Heart right ventricle (tissue), 16 donors: ENCODE results near the gene SNRNP70. TPM values are rescaled to one million over a fixed set of nuclear protein-coding genes. Genes with fewer than 3 reads are reported as not detected.
A peak's percentile ranks its signal among the peaks of the same experiment; 100 is the strongest.
"Not testable (repeated sequence)": the region's sequence is repeated elsewhere in the genome, so short reads cannot be mapped to it uniquely, and the experiment has no call there.

Experiments used
- ATAC-seq, 8 donors: fragments of 200-7000 bp; cut with Tn5 transposase; one replicate each; pipeline ENCODE4 v1.9.1; 2020; ENCODE audit warnings: mild to moderate bottlenecking in 8 of 8, moderate library complexity in 8 of 8, moderate number of reproducible peaks in 1 of 8
- DNase-seq, 2 donors: peaks; one replicate each; pipeline ENCODE4 v3.0.0-alpha.2; 2020
- H3K27ac ChIP-seq, 10 donors: fragments of 200-600 bp; sonication (generic) in 2 of 10; one replicate each; pipeline versions ENCODE4 v1.5.0 to v1.8.0; 2020 to 2022; ENCODE audit warnings: mild to moderate bottlenecking in 3 of 10
- H3K27me3 ChIP-seq, 7 donors: fragments of 200-600 bp; one replicate each; pipeline ENCODE4 v1.8.0; 2021 to 2022; ENCODE audit warnings: mild to moderate bottlenecking in 2 of 7
- H3K36me3 ChIP-seq, 9 donors: fragments of 200-600 bp; sonication (generic) in 1 of 9; one replicate each; pipeline versions ENCODE4 v1.5.0 to v1.8.0; 2020 to 2022; ENCODE audit warnings: mild to moderate bottlenecking in 2 of 9
- H3K4me1 ChIP-seq, 9 donors: fragments of 200-600 bp; sonication (generic) in 1 of 9; one replicate each; pipeline versions ENCODE4 v1.5.0 to v1.8.0; 2020 to 2022; ENCODE audit warnings: mild to moderate bottlenecking in 4 of 9
- H3K4me3 ChIP-seq, 10 donors: fragments of 200-600 bp; sonication (generic) in 2 of 10; one replicate each; pipeline versions ENCODE4 v1.5.0 to v1.8.0; 2020 to 2022; ENCODE audit warnings: mild to moderate bottlenecking in 7 of 10, moderate library complexity in 2 of 10
- H3K9me3 ChIP-seq, 11 donors: fragments of 200-600 bp in 10 of 11; sonication (generic) in 2 of 11; one replicate each; pipeline versions ENCODE4 v1.5.0 to v1.8.0; 2013 to 2022; ENCODE audit warnings: mild to moderate bottlenecking in 2 of 11, control low read depth in 1 of 11, moderate library complexity in 1 of 11
- CTCF ChIP-seq, 9 donors: fragments of 200-600 bp; sonication (generic) in 2 of 9; IDR thresholded peaks; one replicate each; pipeline versions ENCODE4 v1.5.0 to v1.8.0; 2021 to 2022; ENCODE audit warnings: antibody characterized with exemption in 9 of 9, mild to moderate bottlenecking in 5 of 9, moderate library complexity in 1 of 9
- WGBS, 2 donors: extraction: QIAGEN DNeasy Blood & Tissue Kit; methylation state at CpG; one replicate each; pipeline ENCODE4 v1.1.7; 2013; ENCODE audit warnings: inconsistent platforms in 1 of 2; 5-methylcytosine and 5-hydroxymethylcytosine counted together
- intact Hi-C, 10 donors: fragments of 100-400 bp; cut with DNase I; formaldehyde crosslinking; loops; one replicate each; pipeline versions ENCODE4 v1.11.1 to v1.14.2; 2022
- polyA plus RNA-seq, 2 donors: library from polyadenylated mRNA; stranded (reverse); fragments of 200-250 nt; gene quantifications; one replicate each; pipeline ENCODE4 v1.2.3, GENCODE V29; 2013
- total RNA-seq, 10 donors: library from RNA; stranded (reverse); fragmentation: NEBNext Ultra II Directional in 3 of 10; extraction: Animal tissue kit (Norgen Biotek cat#: 25700) in 3 of 10; gene quantifications; one replicate each; pipeline versions ENCODE4 v1.2.1 to v1.2.4, GENCODE V29; 2021 to 2023
- donor health status: Arrhythmogenic right ventricular cardiomyopathy.
- donor health status: ischemic (EF 13 %, LVEDD 7.1; RV severe dilation, severe dysfunction).
- donor health status: healthy with polysubstance abuse.
- donor health status: DM: no; HTN: yes; CAD: no.
- donor health status: DM: no; HTN: no; CAD: no.
- donor health status: ischemic (EF 25% LVEDD 6.9; RV normal size, moderate dysfunction).
- donor health status: ischemic (EF 25% LVEDD 5.7; RV mildly dilated, moderate dysfunction).
- donor health status: healthy.
- donor health status: DM: yes; HTN: yes; CAD: no.
- donor health status: Ischemic cardiomyopathy.
- donor health status: ischemic (EF 35%, LVEDD 5.7; RV mildly dilated, moderate dysfunction).
- donor health status: nonischemic (EF 11% LVEDD 7.7; RV severe dilation, severe dysfunction).
- donor health status: DM: yes; HTN: yes; CAD: no.
- donor health status: PGD.
- donor health status: ischemic (EF 29% LVEDD 5.4; RV normal size, mild dysfunction).
- donor health status: nonischemic (EF 23%, LVEDD 6.1; RV moderate dilation, normal function).

The SNRNP70 gene
- total and polyA plus RNA-seq, 12 donors: 75.2 to 330 (median 94.8) TPM

GRCh38 chr19:49141352-49141751 is 56.1 kb downstream of the SNRNP70 start:
- ATAC-seq: no peak
- 80 to 81% methylated on average over 6 of the region's 6 CpGs for WGBS, 2 donors
- DNase-seq: no peak

GRCh38 chr19:49142866-49143335 is 57.6 kb downstream of the SNRNP70 start:
- Histone ChIP-seq H3K27me3 (peaks cover 0 to 12% (median 0%) of the 10 kb centered on the region in 7 donors), H3K4me1 (peaks cover 7 to 36% (median 17%) of the 10 kb centered on the region in 9 donors), H3K4me3 (peak overlapping the region in 9 of 10 donors; percentile 43 to 61 (median 55)), H3K27ac (peak overlapping the region in 2 of 10 donors; percentile 29 to 35), H3K9me3 (no peaks in the 10 kb centered on the region), H3K36me3 (no peaks in the 10 kb centered on the region)
- ATAC-seq (peak; percentile 90 to 99 (median 96)), DNase-seq (peak; percentile 90 to 95)
- WGBS, 2 donors: 2% methylated on average over 21 of the region's 21 CpGs
- intact Hi-C loops: loop anchor here in 2 of 10 donors (2.0 to 5.0 kb wide), 2 partner anchors 44 to 46 kb away; no protein-coding TSS in a partner anchor
- no peak for TF ChIP-seq CTCF (IDR thresholded peaks at IDR 0.05)

More at GRCh38 chr19:49141352-49141751, 56.1 kb downstream of the SNRNP70 start:
- Histone ChIP-seq H3K4me1 (peaks cover 7 to 35% (median 14%) of the 10 kb centered on the region in 9 donors), H3K4me3 (no peak overlapping the region), H3K36me3 (no peaks in the 10 kb centered on the region), H3K27ac (no peak overlapping the region), H3K27me3 (peaks cover 0 to 12% (median 0%) of the 10 kb centered on the region in 7 donors), H3K9me3 (no peaks in the 10 kb centered on the region)
- no peak for TF ChIP-seq CTCF (IDR thresholded peaks at IDR 0.05)
- intact Hi-C loops: loop anchor here in 1 of 10 donors (5.0 kb wide), 1 partner anchor 44 kb away; no protein-coding TSS in a partner anchor

- H3K4me3 ChIP-seq: peak overlapping the region in 7 of 10 donors; percentile 0 to 39 (median 34)
- H3K36me3 ChIP-seq: no peaks in the 10 kb centered on the region
- ATAC-seq (peak in 5 of 8 donors; percentile 6 to 26 (median 14)), DNase-seq (peak; percentile 77 to 84)
- peaks cover 7 to 54% (median 31%) of the 10 kb centered on the region in 9 donors for H3K4me1 ChIP-seq
- intact Hi-C loops: loop anchor here in 8 of 10 donors (1.0 to 5.0 kb wide), 6 partner anchors 33 to 52 kb away; partner anchors contain the start of gene LIN7B (in 2 of the 8)
- peak; percentile 83 to 97 (median 94) for TF ChIP-seq CTCF (IDR thresholded peaks at IDR 0.05)
- H3K27ac ChIP-seq: peak overlapping the region in 3 of 10 donors; percentile 10 to 21 (median 16)
- 9% methylated on average over 28 to 30 of the region's 30 CpGs for WGBS, 2 donors
- H3K9me3 ChIP-seq: no peaks in the 10 kb centered on the region
- peaks cover 0 to 39% (median 0%) of the 10 kb centered on the region in 7 donors for H3K27me3 ChIP-seq
These were observed 60.5 kb downstream of the SNRNP70 start for GRCh38 chr19:49145573-49146407.

- ATAC-seq: not testable (repeated sequence)
These were observed 61.1 kb downstream of the SNRNP70 start for GRCh38 chr19:49146408-49146770.

More at GRCh38 chr19:49146408-49146770, 61.1 kb downstream of the SNRNP70 start:
- not testable (repeated sequence) for DNase-seq, H3K9me3 ChIP-seq, H3K36me3 ChIP-seq
- Histone ChIP-seq H3K4me3 (peak overlapping the region in 4 of 10 donors; percentile 29 to 35 (median 33)), H3K4me1 (peaks cover 11 to 60% (median 37%) of the 10 kb centered on the region in 9 donors), H3K27me3 (peaks cover 0 to 44% (median 0%) of the 10 kb centered on the region in 7 donors), H3K27ac (peak overlapping the region in 2 of 10 donors; percentile 10 to 16)
- 40 to 47% methylated on average over 7 of the region's 7 CpGs for WGBS, 2 donors
- intact Hi-C loops: loop anchor here in 7 of 10 donors (5.0 kb wide), 4 partner anchors 34 to 51 kb away; partner anchors contain the start of gene LIN7B (in 2 of the 7)
